Measurements from ENCODE around the gene RPL18A. TPM values are rescaled to one million over a fixed set of nuclear protein-coding genes. Genes with fewer than 3 reads are reported as not detected.

RPL18A gene
- total and polyA plus RNA-seq, 10 of the 15 experiments (the other 5 are each of a cell fraction or from before 2014, with no cell fraction given): 1,181 to 3,774 (median 2,300) TPM

GRCh38 chr19:17855280-17856152 lies 4.2 kb upstream of the RPL18A start (continued):
- TF ChIP-seq ETV6 (conservative IDR thresholded peaks at IDR 0.05 in 1 of 2, IDR thresholded peaks at IDR 0.05 in 1 of 2; ENCODE audit: borderline replicate concordance in 1 of 2, low read depth in 1 of 2): no peak
- no peak for TF ChIP-seq SREBF2 (IDR thresholded peaks at IDR 0.05; ENCODE audit: low read length)
- no peak for TF ChIP-seq NKRF (conservative IDR thresholded peaks at IDR 0.05)
- TF ChIP-seq E4F1 (IDR thresholded peaks at IDR 0.05; ENCODE audit: borderline replicate concordance, partially characterized antibody): no peak
- TF ChIP-seq RB1 (IDR thresholded peaks at IDR 0.05; ENCODE audit: borderline replicate concordance): peak; percentile 78; the same call in 1 of the 2 replicates
- no peak for TF ChIP-seq ZSCAN29 (IDR thresholded peaks at IDR 0.05)
- TF ChIP-seq POLR2A (IDR thresholded peaks at IDR 0.05; ENCODE audit: low read depth, low read length): no peak
- TF ChIP-seq JUND (IDR thresholded peaks at IDR 0.05; ENCODE audit: low read depth, low read length): no peak
- peak; percentile 98 for TF ChIP-seq SMC3 (IDR thresholded peaks at IDR 0.05; ENCODE audit: borderline replicate concordance, low read length)
- no peak for TF ChIP-seq BRCA1 (IDR thresholded peaks at IDR 0.05; ENCODE audit: low read depth, low read length)
- no peak for TF ChIP-seq ZBTB11 (CRISPR knock-in tag; IDR thresholded peaks at IDR 0.05)
- no peak for TF ChIP-seq CUX1 (IDR thresholded peaks at IDR 0.05; ENCODE audit: insufficient replicate concordance, low read depth, low read length)
- TF ChIP-seq MEF2A (IDR thresholded peaks at IDR 0.05; ENCODE audit: insufficient read depth, low read depth, low read length): no peak
